MCF 10A (cell line): Measurements from ENCODE around the gene PDGFD. TPM values are rescaled to one million over a fixed set of nuclear protein-coding genes. Genes with fewer than 3 reads are reported as not detected.

ENCODE experiments used
- BruUV-seq: library from RNA; stranded (reverse); fragments of 400-500 nt; replicated peaks from 2 replicates; lab custom pipeline; 2021; lab: Mats Ljungman, UMichigan
- CTCF ChIA-PET: fragments of 300-600 bp; sonication (Branson Sonifier 250); formaldehyde crosslinking; extraction: SDS; loops from one replicate; lab custom pipeline; 2021; ENCODE audit warnings: antibody characterized with exemption, inconsistent platforms; lab: Yijun Ruan, JAX
- POLR2A ChIA-PET: fragments of 300-600, 350-650 bp; sonication (Branson Sonifier 250); formaldehyde crosslinking; extraction: SDS; loops from one replicate; lab custom pipeline; 2020; ENCODE audit warnings: antibody characterized with exemption, inconsistent platforms; lab: Yijun Ruan, JAX
- DNase-seq: peaks from one replicate; pipeline ENCODE4 v3.0.0-alpha.2; 2018; ENCODE audit not compliant: unreplicated experiment
- H3K27ac Mint-ChIP-seq: one replicate; pipeline ENCODE4 v1.8.0; 2022; ENCODE audit warnings: mild to moderate bottlenecking, low read depth, mixed read lengths; ENCODE audit not compliant: unreplicated experiment
- H3K27me3 Mint-ChIP-seq: one replicate; pipeline ENCODE4 v1.8.0; 2022; ENCODE audit warnings: mixed read lengths; ENCODE audit not compliant: insufficient read depth, unreplicated experiment
- H3K36me3 Mint-ChIP-seq: one replicate; pipeline ENCODE4 v1.8.0; 2022; ENCODE audit warnings: mild to moderate bottlenecking, moderate library complexity, mixed read lengths; ENCODE audit not compliant: insufficient read depth, unreplicated experiment
- H3K4me1 Mint-ChIP-seq: one replicate; pipeline ENCODE4 v1.8.0; 2022; ENCODE audit warnings: mixed read lengths; ENCODE audit not compliant: insufficient read depth, unreplicated experiment
- H3K4me3 Mint-ChIP-seq: one replicate; pipeline ENCODE4 v1.8.0; 2022; ENCODE audit warnings: mild to moderate bottlenecking, moderate library complexity, mixed read lengths; ENCODE audit not compliant: unreplicated experiment
- H3K9me3 Mint-ChIP-seq: one replicate; pipeline ENCODE4 v1.8.0; 2022; ENCODE audit warnings: mixed read lengths; ENCODE audit not compliant: unreplicated experiment
- CTCF ChIP-seq: fragments of 200-600 bp; IDR thresholded peaks from one replicate; pipeline ENCODE4 v1.8.0; 2022; ENCODE audit warnings: antibody characterized with exemption, mild to moderate bottlenecking; ENCODE audit not compliant: unreplicated experiment
- intact Hi-C: fragments of 100-400 bp; cut with micrococcal nuclease; formaldehyde crosslinking; loops from 2 replicates; pipeline ENCODE4 v1.14.1; 2022
- total RNA-seq: library from RNA; stranded (reverse); gene quantifications from 2 replicates; pipeline ENCODE4 v1.2.3, GENCODE V29; 2022

The PDGFD gene
- total RNA-seq, 1 experiment from 2014 or later, result 0.61 TPM

GRCh38 chr11:104046331-104046730 is 117.6 kb downstream of the PDGFD start:
- Mint-ChIP-seq H3K27me3 (no peaks in the 10 kb centered on the region), H3K4me3 (no peak overlapping the region), H3K9me3 (no peaks in the 10 kb centered on the region), H3K36me3 (no peaks in the 10 kb centered on the region), H3K4me1 (no peaks in the 10 kb centered on the region), H3K27ac (no peak overlapping the region)
- ChIA-PET POLR2A (no interaction called here), CTCF (no interaction called here)
- DNase-seq, result no peak
- BruUV-seq, result no TSS peak
- intact Hi-C loops, result no loop called here
- TF ChIP-seq CTCF, result no peak

GRCh38 chr11:104043678-104044239 is 120.2 kb downstream of the PDGFD start:
- POLR2A ChIA-PET, result interaction anchor here (0.7 to 2.5 kb wide), 2 partner anchors 10 to 376 kb away, joined by 3 to 9 read pairs; no protein-coding TSS in a partner anchor
- Mint-ChIP-seq H3K4me3 (no peak overlapping the region), H3K27ac (no peak overlapping the region), H3K27me3 (no peaks in the 10 kb centered on the region), H3K4me1 (no peaks in the 10 kb centered on the region), H3K36me3 (no peaks in the 10 kb centered on the region), H3K9me3 (no peaks in the 10 kb centered on the region)
- intact Hi-C loops, result no loop called here
- no peak for DNase-seq
- no TSS peak for BruUV-seq
- TF ChIP-seq CTCF, result no peak
- CTCF ChIA-PET, result interaction anchor here (0.6 to 0.8 kb wide), 2 partner anchors 23 to 106 kb away, joined by 3 to 5 read pairs; no protein-coding TSS in a partner anchor

- no TSS peak for BruUV-seq
- no peaks in the 10 kb centered on the region for H3K4me1 Mint-ChIP-seq
- DNase-seq, result no peak
These were observed 120.8 kb downstream of the PDGFD start for GRCh38 chr11:104043142-104043541.

GRCh38 chr11:104041792-104042191 is 122.2 kb downstream of the PDGFD start:
- Mint-ChIP-seq H3K4me3 (no peak overlapping the region), H3K9me3 (no peaks in the 10 kb centered on the region), H3K27me3 (no peaks in the 10 kb centered on the region), H3K36me3 (no peaks in the 10 kb centered on the region), H3K4me1 (no peaks in the 10 kb centered on the region), H3K27ac (no peak overlapping the region)
- POLR2A ChIA-PET, result no interaction called here
- TF ChIP-seq CTCF, result no peak
- no peak for DNase-seq
- CTCF ChIA-PET, result no interaction called here
- BruUV-seq, result no TSS peak
- intact Hi-C loops, result no loop called here

More at GRCh38 chr11:104043142-104043541, 120.8 kb downstream of the PDGFD start:
- TF ChIP-seq CTCF, result no peak
- Mint-ChIP-seq H3K27me3 (no peaks in the 10 kb centered on the region), H3K27ac (no peak overlapping the region), H3K36me3 (no peaks in the 10 kb centered on the region), H3K4me3 (no peak overlapping the region), H3K9me3 (no peaks in the 10 kb centered on the region)
- ChIA-PET POLR2A (interaction anchor here (2.5 kb wide), 1 partner anchor 9 kb away, joined by 9 read pairs; no protein-coding TSS in a partner anchor), CTCF (interaction anchor here (0.6 kb wide), 1 partner anchor 22 kb away, joined by 3 read pairs; no protein-coding TSS in a partner anchor)
- intact Hi-C loops, result no loop called here
